Gastroesophageal sphincter (tissue), 3 donors: ENCODE data around the gene CNPY4.

Source experiments
- EP300 ChIP-seq: sonication (generic); formaldehyde crosslinking; IDR thresholded peaks from one replicate; pipeline ENCODE4 v1.6.1; 2017; ENCODE audit warnings: antibody characterized with exemption, mild to moderate bottlenecking
- POLR2A ChIP-seq, 2 donors: fragments of 450-650 bp; IDR thresholded peaks; one replicate each; pipeline ENCODE4 v1.6.1; 2017; ENCODE audit warnings: antibody characterized with exemption in 2 of 2, mild to moderate bottlenecking in 2 of 2, moderate library complexity in 1 of 2
- POLR2AphosphoS5 ChIP-seq: sonication (generic); formaldehyde crosslinking; IDR thresholded peaks from one replicate; pipeline ENCODE4 v1.6.1; 2017; ENCODE audit warnings: antibody characterized with exemption
- TF ChIP-seq, protein P1 (sequence below), 4 experiments: fragments of 200-600 bp in 2 of 4; fragments of 450-650 bp in 2 of 4; sonication (generic) in 1 of 4; IDR thresholded peaks; one replicate each; pipeline ENCODE4 v1.5.1; 2017 to 2019; ENCODE audit warnings: antibody characterized with exemption in 4 of 4, mild to moderate bottlenecking in 2 of 4, moderate library complexity in 2 of 4

DNA sequence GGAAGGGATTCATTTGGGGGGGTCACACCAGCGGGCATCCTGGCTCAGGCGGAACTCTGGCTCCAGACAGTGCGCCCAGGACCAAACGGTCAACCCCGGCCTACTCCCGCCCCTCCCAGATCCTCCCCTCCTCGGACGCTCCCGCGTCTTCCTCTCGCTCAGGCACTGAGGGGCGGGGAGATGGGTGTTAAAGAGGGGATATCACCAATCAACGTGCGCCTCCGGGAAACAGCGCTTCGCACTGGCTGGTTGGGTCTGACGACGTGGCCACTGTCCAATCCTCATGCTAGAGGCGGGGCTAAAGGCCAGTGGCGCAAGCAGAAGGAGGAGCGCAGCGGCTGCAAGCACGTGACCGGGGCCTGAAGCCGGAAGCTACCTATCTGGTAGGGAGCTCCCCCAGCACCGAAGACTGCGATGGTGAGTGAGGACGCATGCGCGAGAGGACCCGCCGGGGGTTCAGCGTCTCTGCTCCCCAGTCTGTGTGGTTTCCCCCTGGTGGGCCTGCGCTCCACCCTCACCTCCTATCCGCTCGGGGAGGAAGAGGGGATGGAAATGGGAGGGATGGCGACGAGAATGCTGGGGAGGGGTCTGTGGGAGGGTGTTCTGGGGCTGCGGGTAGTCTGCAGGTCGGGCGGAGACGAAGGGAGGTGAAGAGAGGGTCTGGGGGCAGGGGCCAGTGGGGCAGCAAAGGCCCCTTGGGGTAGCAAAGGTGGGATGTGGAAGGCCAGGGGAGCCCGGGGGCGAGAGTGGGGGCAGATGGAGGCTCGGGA, 29.3 kb downstream of the CNPY4 start, which contains the start of gene LAMTOR4:
- TF ChIP-seq, protein P1, sequence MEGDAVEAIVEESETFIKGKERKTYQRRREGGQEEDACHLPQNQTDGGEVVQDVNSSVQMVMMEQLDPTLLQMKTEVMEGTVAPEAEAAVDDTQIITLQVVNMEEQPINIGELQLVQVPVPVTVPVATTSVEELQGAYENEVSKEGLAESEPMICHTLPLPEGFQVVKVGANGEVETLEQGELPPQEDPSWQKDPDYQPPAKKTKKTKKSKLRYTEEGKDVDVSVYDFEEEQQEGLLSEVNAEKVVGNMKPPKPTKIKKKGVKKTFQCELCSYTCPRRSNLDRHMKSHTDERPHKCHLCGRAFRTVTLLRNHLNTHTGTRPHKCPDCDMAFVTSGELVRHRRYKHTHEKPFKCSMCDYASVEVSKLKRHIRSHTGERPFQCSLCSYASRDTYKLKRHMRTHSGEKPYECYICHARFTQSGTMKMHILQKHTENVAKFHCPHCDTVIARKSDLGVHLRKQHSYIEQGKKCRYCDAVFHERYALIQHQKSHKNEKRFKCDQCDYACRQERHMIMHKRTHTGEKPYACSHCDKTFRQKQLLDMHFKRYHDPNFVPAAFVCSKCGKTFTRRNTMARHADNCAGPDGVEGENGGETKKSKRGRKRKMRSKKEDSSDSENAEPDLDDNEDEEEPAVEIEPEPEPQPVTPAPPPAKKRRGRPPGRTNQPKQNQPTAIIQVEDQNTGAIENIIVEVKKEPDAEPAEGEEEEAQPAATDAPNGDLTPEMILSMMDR (IDR thresholded peaks at IDR 0.05), result peak in 1 of 4 experiments; percentile 9
- peak; percentile 56 to 73 for TF ChIP-seq POLR2A (IDR thresholded peaks at IDR 0.05)
- TF ChIP-seq POLR2AphosphoS5, result peak; percentile 73
- TF ChIP-seq EP300, result no peak
